HepG2 (cell line): ENCODE measurements around the gene DHX16. TPM values are rescaled to one million over a fixed set of nuclear protein-coding genes. Genes with fewer than 3 reads are reported as not detected.
A peak's percentile ranks its signal among the peaks of the same experiment; 100 is the strongest.

Experiments
- CREM ChIP-seq, 2 experiments: sonication (generic) in 1 of 2; formaldehyde crosslinking in 1 of 2; IDR thresholded peaks; 2 replicates each; pipeline versions ENCODE4 v1.4.0 to v1.6.1; 2016 to 2020; ENCODE audit warnings: antibody characterized with exemption in 1 of 2, mild to moderate bottlenecking in 1 of 2, missing genetic modification reagents in 1 of 2
- HMG20B ChIP-seq: conservative IDR thresholded peaks from 2 replicates; pipeline ENCODE4 v1.6.1; 2016; ENCODE audit warnings: missing genetic modification reagents, missing compliant biosample characterization
- HOXA9 ChIP-seq: sonication (generic); formaldehyde crosslinking; IDR thresholded peaks from 2 replicates; pipeline ENCODE4 v1.8.1; 2022; ENCODE audit warnings: missing genetic modification reagents, mild to moderate bottlenecking, moderate library complexity, borderline replicate concordance
- KDM3A ChIP-seq: IDR thresholded peaks from 2 replicates; pipeline ENCODE4 v1.6.1; 2018; ENCODE audit warnings: low read depth, missing compliant biosample characterization
- MXI1 ChIP-seq: IDR thresholded peaks from 3 replicates; pipeline ENCODE4 v1.6.1; 2012; ENCODE audit warnings: low read depth, low read length, inconsistent platforms, borderline replicate concordance
- RBAK ChIP-seq: sonication (generic); formaldehyde crosslinking; IDR thresholded peaks from 2 replicates; pipeline ENCODE4 v1.5.1; 2020; ENCODE audit warnings: mild to moderate bottlenecking, missing genetic modification reagents
- SMC3 ChIP-seq: IDR thresholded peaks from 2 replicates; pipeline ENCODE4 v1.6.1; 2011; ENCODE audit warnings: low read length, improper control_type of control experiment
- THAP11 ChIP-seq: IDR thresholded peaks from 2 replicates; pipeline ENCODE4 v1.6.1; 2016; ENCODE audit warnings: missing biosample characterization, missing genetic modification reagents
- U2AF1 ChIP-seq: fragments of 200-400 bp; formaldehyde crosslinking; optimal IDR thresholded peaks from 2 replicates; pipeline ENCODE3; 2017; ENCODE audit warnings: mild to moderate bottlenecking, low read depth, low read length
- UBTF ChIP-seq: sonication (generic); formaldehyde crosslinking; IDR thresholded peaks from 2 replicates; pipeline ENCODE4 v1.4.0; 2020; ENCODE audit warnings: mild to moderate bottlenecking, missing genetic modification reagents
- ZNF333 ChIP-seq: sonication (generic); formaldehyde crosslinking; IDR thresholded peaks from 2 replicates; pipeline ENCODE4 v1.4.0; 2020; ENCODE audit warnings: mild to moderate bottlenecking, missing genetic modification reagents, borderline replicate concordance
- ZNF432 ChIP-seq: sonication (generic); formaldehyde crosslinking; IDR thresholded peaks from 2 replicates; pipeline ENCODE4 v1.5.0; 2020; ENCODE audit warnings: missing genetic modification reagents, mild to moderate bottlenecking, borderline replicate concordance
- ZNF709 ChIP-seq: sonication (generic); formaldehyde crosslinking; IDR thresholded peaks from 2 replicates; pipeline ENCODE4 v1.5.0; 2020; ENCODE audit warnings: mild to moderate bottlenecking, missing genetic modification reagents
- polyA plus RNA-seq, 8 experiments: library from polyadenylated mRNA; depleted of rRNA in 3 of 8; stranded (reverse) in 7 of 8; unstranded in 1 of 8; fragments of >200 nt; fragmentation: Illumina TruSeq in 4 of 8; extraction: Trizol in 4 of 8; gene quantifications; 2 replicates each; pipeline versions ENCODE4 v1.2.1 to v1.2.3, GENCODE V29; 2011 to 2016; ENCODE audit warnings: low read depth in 4 of 8, missing spikeins in 1 of 8, mixed read lengths in 1 of 8; ENCODE audit not compliant: insufficient read depth in 1 of 8
- total RNA-seq, 5 experiments: library from RNA; depleted of rRNA; stranded (reverse); fragments of >200 nt; fragmentation: Illumina TruSeq; extraction: Trizol; gene quantifications; 2 replicates each; pipeline ENCODE4 v1.2.3, GENCODE V29; 2016; ENCODE audit warnings: low read depth in 1 of 5
- TF ChIP-seq, protein P1 (sequence below), 2 experiments: sonication (generic) in 1 of 2; formaldehyde crosslinking in 1 of 2; IDR thresholded peaks; 2 replicates each; pipeline versions ENCODE4 v1.4.0 to v1.6.1; 2016 to 2020; ENCODE audit warnings: borderline replicate concordance in 1 of 2, low read depth in 1 of 2, mild to moderate bottlenecking in 1 of 2, missing genetic modification reagents in 1 of 2
- TF ChIP-seq, protein P2 (sequence below): sonication (generic); formaldehyde crosslinking; IDR thresholded peaks from 2 replicates; pipeline ENCODE4 v1.4.0; 2020; ENCODE audit warnings: missing genetic modification reagents
- TF ChIP-seq, protein P3 (sequence below): IDR thresholded peaks from 2 replicates; pipeline ENCODE4 v1.6.1; 2018; ENCODE audit warnings: missing genetic modification reagents

DHX16 gene
- total and polyA plus RNA-seq, 2 of the 13 experiments (the other 11 are each of a cell fraction or from before 2014, with no cell fraction given), result 57.0 to 58.5 TPM

DNA sequence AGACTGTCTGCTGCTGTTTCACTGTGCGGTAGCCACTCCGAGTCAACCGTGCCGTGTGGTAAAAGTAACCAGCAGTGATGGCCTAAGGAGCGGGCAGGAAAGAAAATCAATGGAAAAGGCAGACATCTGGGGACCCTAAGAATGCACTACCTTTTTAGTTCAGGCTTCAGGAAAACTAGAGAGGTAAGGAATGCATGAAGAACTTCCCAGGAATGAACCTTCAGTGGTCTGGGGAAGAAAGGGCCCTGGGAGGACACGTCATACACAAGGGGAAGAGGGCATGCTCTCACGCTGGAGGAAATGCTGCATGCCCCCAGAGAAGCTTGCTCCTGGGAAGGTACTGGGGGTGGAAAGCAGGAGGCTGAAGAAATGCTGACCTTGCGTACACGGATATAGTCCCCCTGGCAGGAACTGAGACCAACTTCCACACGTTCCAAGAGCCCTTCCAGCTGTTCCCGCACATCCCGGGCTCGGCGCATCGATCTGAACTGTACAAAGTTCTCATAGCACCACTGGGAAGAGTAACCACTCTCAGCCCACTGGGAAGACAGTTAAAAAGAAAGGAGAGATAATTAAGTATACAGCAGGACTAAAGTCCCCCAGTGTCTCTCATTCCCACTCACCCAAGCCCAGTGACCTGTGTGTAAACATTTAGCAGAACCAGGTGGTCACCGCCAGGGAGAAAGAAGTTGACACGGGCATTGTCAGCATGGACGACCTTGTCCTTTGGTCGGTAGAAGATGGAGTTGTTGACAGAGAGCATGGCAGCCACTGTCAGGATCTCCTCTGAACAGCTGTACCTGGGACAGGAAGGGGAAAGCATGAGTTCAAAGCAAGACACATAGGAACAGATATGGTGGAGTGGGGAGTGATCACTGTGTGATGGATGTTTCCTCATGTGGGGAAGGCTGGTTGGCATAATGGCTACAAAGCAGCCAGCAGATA is 17.7 kb downstream of the DHX16 start (continued):
- peak; percentile 54 for TF ChIP-seq UBTF (CRISPR knock-in tag)
- no peak for TF ChIP-seq ZNF432
- no peak for TF ChIP-seq ZNF709 (CRISPR knock-in tag)
- TF ChIP-seq U2AF1, result peak; percentile 76
- TF ChIP-seq RBAK (CRISPR knock-in tag), result no peak
- peak; percentile 98; the same call in 2 of the 3 replicates for TF ChIP-seq MXI1
- peak; percentile 75 for TF ChIP-seq CREM (IDR thresholded peaks at IDR 0.05)
- TF ChIP-seq CREM (CRISPR knock-in tag; IDR thresholded peaks at IDR 0.05), result no peak
- TF ChIP-seq THAP11, result peak; percentile 86
- no peak for TF ChIP-seq HOXA9 (CRISPR knock-in tag)
- no peak for TF ChIP-seq HMG20B (CRISPR knock-in tag)
- TF ChIP-seq, protein P1, sequence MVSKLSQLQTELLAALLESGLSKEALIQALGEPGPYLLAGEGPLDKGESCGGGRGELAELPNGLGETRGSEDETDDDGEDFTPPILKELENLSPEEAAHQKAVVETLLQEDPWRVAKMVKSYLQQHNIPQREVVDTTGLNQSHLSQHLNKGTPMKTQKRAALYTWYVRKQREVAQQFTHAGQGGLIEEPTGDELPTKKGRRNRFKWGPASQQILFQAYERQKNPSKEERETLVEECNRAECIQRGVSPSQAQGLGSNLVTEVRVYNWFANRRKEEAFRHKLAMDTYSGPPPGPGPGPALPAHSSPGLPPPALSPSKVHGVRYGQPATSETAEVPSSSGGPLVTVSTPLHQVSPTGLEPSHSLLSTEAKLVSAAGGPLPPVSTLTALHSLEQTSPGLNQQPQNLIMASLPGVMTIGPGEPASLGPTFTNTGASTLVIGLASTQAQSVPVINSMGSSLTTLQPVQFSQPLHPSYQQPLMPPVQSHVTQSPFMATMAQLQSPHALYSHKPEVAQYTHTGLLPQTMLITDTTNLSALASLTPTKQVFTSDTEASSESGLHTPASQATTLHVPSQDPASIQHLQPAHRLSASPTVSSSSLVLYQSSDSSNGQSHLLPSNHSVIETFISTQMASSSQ (IDR thresholded peaks at IDR 0.05; ENCODE audit: low read depth), result 0 out of 2 replicates have a peak, but pooled peaks have one; percentile 43
- TF ChIP-seq, protein P1 (CRISPR knock-in tag; IDR thresholded peaks at IDR 0.05; ENCODE audit: borderline replicate concordance), result peak; percentile 61; the same call in 1 of the 2 replicates
- TF ChIP-seq SMC3, result peak; percentile 22; the same call in 1 of the 2 replicates
- TF ChIP-seq, protein P2, sequence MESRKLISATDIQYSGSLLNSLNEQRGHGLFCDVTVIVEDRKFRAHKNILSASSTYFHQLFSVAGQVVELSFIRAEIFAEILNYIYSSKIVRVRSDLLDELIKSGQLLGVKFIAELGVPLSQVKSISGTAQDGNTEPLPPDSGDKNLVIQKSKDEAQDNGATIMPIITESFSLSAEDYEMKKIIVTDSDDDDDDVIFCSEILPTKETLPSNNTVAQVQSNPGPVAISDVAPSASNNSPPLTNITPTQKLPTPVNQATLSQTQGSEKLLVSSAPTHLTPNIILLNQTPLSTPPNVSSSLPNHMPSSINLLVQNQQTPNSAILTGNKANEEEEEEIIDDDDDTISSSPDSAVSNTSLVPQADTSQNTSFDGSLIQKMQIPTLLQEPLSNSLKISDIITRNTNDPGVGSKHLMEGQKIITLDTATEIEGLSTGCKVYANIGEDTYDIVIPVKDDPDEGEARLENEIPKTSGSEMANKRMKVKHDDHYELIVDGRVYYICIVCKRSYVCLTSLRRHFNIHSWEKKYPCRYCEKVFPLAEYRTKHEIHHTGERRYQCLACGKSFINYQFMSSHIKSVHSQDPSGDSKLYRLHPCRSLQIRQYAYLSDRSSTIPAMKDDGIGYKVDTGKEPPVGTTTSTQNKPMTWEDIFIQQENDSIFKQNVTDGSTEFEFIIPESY (CRISPR knock-in tag), result peak; percentile 79
- 0 out of 2 replicates have a peak, but pooled peaks have one; percentile 1 for TF ChIP-seq ZNF333 (CRISPR knock-in tag)
- TF ChIP-seq, protein P3, sequence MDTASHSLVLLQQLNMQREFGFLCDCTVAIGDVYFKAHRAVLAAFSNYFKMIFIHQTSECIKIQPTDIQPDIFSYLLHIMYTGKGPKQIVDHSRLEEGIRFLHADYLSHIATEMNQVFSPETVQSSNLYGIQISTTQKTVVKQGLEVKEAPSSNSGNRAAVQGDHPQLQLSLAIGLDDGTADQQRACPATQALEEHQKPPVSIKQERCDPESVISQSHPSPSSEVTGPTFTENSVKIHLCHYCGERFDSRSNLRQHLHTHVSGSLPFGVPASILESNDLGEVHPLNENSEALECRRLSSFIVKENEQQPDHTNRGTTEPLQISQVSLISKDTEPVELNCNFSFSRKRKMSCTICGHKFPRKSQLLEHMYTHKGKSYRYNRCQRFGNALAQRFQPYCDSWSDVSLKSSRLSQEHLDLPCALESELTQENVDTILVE, result no peak
- peak; percentile 81; the same call in 1 of the 2 replicates for TF ChIP-seq KDM3A (CRISPR knock-in tag)
